HG02588 (cell line): ENCODE measurements around the gene LENG8.

ENCODE experiments used
- ATAC-seq: cut with Tn5 transposase; IDR thresholded peaks from one replicate; pipeline ENCODE4 v1.9.1; 2021; ENCODE audit warnings: mild to moderate bottlenecking, moderate library complexity; ENCODE audit not compliant: unreplicated experiment

Gene LENG8

GRCh38 chr19:54448774-54449700 is at the start of gene LENG8:
Gene LENG8, plus strand, starts transcription at chr19:54449199. Its CDS starts 2,146 bp downstream, at chr19:54451345.
- peak; percentile 81 for ATAC-seq

- no peak for ATAC-seq
Measured at GRCh38 chr19:54400913-54401312, 48.1 kb upstream of the LENG8 start.

- no peak for ATAC-seq
Measured at GRCh38 chr19:54403054-54403453, 45.9 kb upstream of the LENG8 start.

GRCh38 chr19:54405628-54406027 is 43.4 kb upstream of the LENG8 start:
- ATAC-seq, result no peak

GRCh38 chr19:54407780-54408179 is 41.2 kb upstream of the LENG8 start:
- no peak for ATAC-seq

GRCh38 chr19:54408456-54409026 is 40.5 kb upstream of the LENG8 start:
- no peak for ATAC-seq

- ATAC-seq, result no peak
Measured at GRCh38 chr19:54411033-54411432, 38.0 kb upstream of the LENG8 start.

- ATAC-seq, result no peak
Measured at GRCh38 chr19:54412877-54413276, 36.1 kb upstream of the LENG8 start.

- ATAC-seq, result no peak
Measured at GRCh38 chr19:54414156-54414555, 34.8 kb upstream of the LENG8 start.

- no peak for ATAC-seq
Measured at GRCh38 chr19:54415208-54415900, 33.6 kb upstream of the LENG8 start, which contains the start of gene TTYH1. Gene TTYH1, plus strand, starts transcription at chr19:54415464. Its CDS starts 89 bp downstream, at chr19:54415553.

- ATAC-seq, result no peak
Measured at GRCh38 chr19:54415901-54416673, 32.9 kb upstream of the LENG8 start.

- ATAC-seq, result no peak
Measured at GRCh38 chr19:54416695-54417491, 32.1 kb upstream of the LENG8 start.

- ATAC-seq, result no peak
Measured at GRCh38 chr19:54418030-54418929, 30.7 kb upstream of the LENG8 start.

GRCh38 chr19:54418930-54419800 is 29.8 kb upstream of the LENG8 start:
- ATAC-seq, result no peak

GRCh38 chr19:54420068-54420382 is 29.0 kb upstream of the LENG8 start:
- ATAC-seq, result no peak

- ATAC-seq, result no peak
Measured at GRCh38 chr19:54420383-54421168, 28.4 kb upstream of the LENG8 start.

- no peak for ATAC-seq
Measured at GRCh38 chr19:54421169-54421516, 27.9 kb upstream of the LENG8 start.

GRCh38 chr19:54421521-54421920 is 27.5 kb upstream of the LENG8 start:
- ATAC-seq, result no peak
